A549 (cell line): ENCODE measurements around the gene CD180. TPM values are rescaled to one million over a fixed set of nuclear protein-coding genes. Genes with fewer than 3 reads are reported as not detected.

Experiments
- ATAC-seq, 2 experiments: fragments of 200-7000 bp in 1 of 2; fragments of >200 bp in 1 of 2; cut with Nextera tagmentation in 1 of 2; cut with Tn5 transposase in 1 of 2; 3 replicates each; pipeline versions ENCODE4 v1.8.0 to v1.9.1; 2018 to 2020; ENCODE audit warnings: mild to moderate bottlenecking in 1 of 2, moderate library complexity in 1 of 2
- CTCF ChIA-PET: fragments of 300-600 bp; sonication (Branson Sonifier 250); formaldehyde crosslinking; extraction: SDS; loops from one replicate; lab custom pipeline; 2021; ENCODE audit warnings: antibody characterized with exemption, inconsistent platforms; lab: Yijun Ruan, JAX
- POLR2A ChIA-PET: fragments of 350-600 bp; formaldehyde crosslinking; extraction: SDS; loops from one replicate; lab custom pipeline; 2021; ENCODE audit warnings: antibody characterized with exemption, inconsistent platforms; lab: Yijun Ruan, JAX
- DNase-seq, 2 experiments: peaks; one replicate each; pipeline versions ENCODE4 v3.0.0 to v3.0.0-alpha.2; 2011 to 2016; ENCODE audit warnings: low read depth in 1 of 2, low spot score in 1 of 2
- FAIRE-seq: peaks from 2 replicates; lab custom pipeline; 2011; peaks lifted over from hg19 to GRCh38; lab: Jason Lieb, UNC
- H3K27ac ChIP-seq, 2 experiments: fragments of >200 bp; sonication (Bioruptor Twin); formaldehyde crosslinking; 3 replicates each; pipeline ENCODE4 v1.5.1; 2016 to 2017
- H3K4me1 ChIP-seq: fragments of >200 bp; sonication (Bioruptor Twin); formaldehyde crosslinking; 3 replicates; pipeline ENCODE4 v1.6.1; 2016
- H3K4me2 ChIP-seq: fragments of >200 bp; sonication (Bioruptor Twin); formaldehyde crosslinking; 3 replicates; pipeline ENCODE4 v1.6.1; 2016
- H3K4me3 ChIP-seq: fragments of >200 bp; sonication (Bioruptor Twin); formaldehyde crosslinking; 3 replicates; pipeline ENCODE4 v1.5.1; 2016
- H3K9me3 ChIP-seq: fragments of >200 bp; sonication (Bioruptor Twin); formaldehyde crosslinking; 3 replicates; pipeline ENCODE4 v1.6.1; 2016
- BCL3 ChIP-seq: fragments of >200 bp; sonication (Bioruptor Twin); formaldehyde crosslinking; IDR thresholded peaks from 3 replicates; pipeline ENCODE4 v1.6.1; 2016
- BHLHE40 ChIP-seq: IDR thresholded peaks from 2 replicates; pipeline ENCODE4 v1.6.1; 2012; ENCODE audit warnings: low read depth, low read length, inconsistent platforms
- CBX2 ChIP-seq: fragments of 200-600 bp; sonication (generic); IDR thresholded peaks from 2 replicates; pipeline ENCODE4 v1.6.1; 2016; ENCODE audit warnings: low read depth, mild to moderate bottlenecking, borderline replicate concordance
- E2F6 ChIP-seq: IDR thresholded peaks from 2 replicates; pipeline ENCODE4 v1.6.1; 2012; ENCODE audit warnings: low read depth, borderline replicate concordance
- EHF ChIP-seq: fragments of 250-450 bp; sonication (Bioruptor Pico); IDR thresholded peaks from 2 replicates; pipeline ENCODE4 v1.5.0; 2020; ENCODE audit warnings: mild to moderate bottlenecking
- FOSB ChIP-seq: fragments of 250-450 bp; sonication (Bioruptor Pico); IDR thresholded peaks from 2 replicates; pipeline ENCODE4 v1.5.0; 2020; ENCODE audit warnings: mild to moderate bottlenecking, moderate library complexity
- FOXS1 ChIP-seq: fragments of 250-450 bp; sonication (Bioruptor Pico); IDR thresholded peaks from 2 replicates; pipeline ENCODE4 v1.5.0; 2020; ENCODE audit warnings: mild to moderate bottlenecking, moderate library complexity
- HDAC2 ChIP-seq: fragments of 200-600 bp; sonication (generic); IDR thresholded peaks from 2 replicates; pipeline ENCODE4 v1.6.1; 2016
- HEYL ChIP-seq: fragments of 250-450 bp; sonication (Bioruptor Pico); IDR thresholded peaks from 2 replicates; pipeline ENCODE4 v1.8.0; 2021; ENCODE audit warnings: mild to moderate bottlenecking, moderate library complexity
- HMGXB4 ChIP-seq: fragments of 250-450 bp; sonication (Bioruptor Pico); IDR thresholded peaks from 2 replicates; pipeline ENCODE4 v1.5.0; 2021; ENCODE audit warnings: mild to moderate bottlenecking, moderate library complexity, borderline replicate concordance
- HOXB13 ChIP-seq: fragments of 250-450 bp; sonication (Bioruptor Pico); IDR thresholded peaks from 2 replicates; pipeline ENCODE4 v1.5.0; 2020; ENCODE audit warnings: low read depth, mild to moderate bottlenecking, moderate library complexity
- JUN ChIP-seq, 2 experiments: fragments of >200 bp; sonication (Bioruptor Twin); formaldehyde crosslinking; IDR thresholded peaks; 2 replicates in 1 of 2; 3 replicates in 1 of 2; pipeline ENCODE4 v1.6.1; 2016 to 2017
- JUNB ChIP-seq: fragments of >200 bp; sonication (Bioruptor Twin); formaldehyde crosslinking; IDR thresholded peaks from 2 replicates; pipeline ENCODE4 v1.6.1; 2016
- KDM5A ChIP-seq: fragments of 200-600 bp; sonication (generic); IDR thresholded peaks from 2 replicates; pipeline ENCODE4 v1.6.1; 2016; ENCODE audit warnings: antibody characterized with exemption, mild to moderate bottlenecking
- MAFK ChIP-seq: fragments of 450-650 bp; IDR thresholded peaks from 2 replicates; pipeline ENCODE4 v1.6.1; 2014; ENCODE audit not compliant: partially characterized antibody
- NFE2L2 ChIP-seq: fragments of 150-350 bp; conservative IDR thresholded peaks from 2 replicates; pipeline ENCODE4 v1.6.1; 2014; ENCODE audit warnings: low read length
- NPAS2 ChIP-seq: fragments of 250-450 bp; sonication (Bioruptor Pico); IDR thresholded peaks from 2 replicates; pipeline ENCODE4 v1.8.0; 2022; ENCODE audit warnings: mild to moderate bottlenecking, moderate library complexity, borderline replicate concordance
- POLR2A ChIP-seq: IDR thresholded peaks from 2 replicates; pipeline ENCODE4 v1.6.1; 2012; ENCODE audit warnings: mild to moderate bottlenecking, low read length
- POLR2AphosphoS2 ChIP-seq: conservative IDR thresholded peaks from 2 replicates; pipeline ENCODE4 v1.6.1; 2012; ENCODE audit warnings: low read length, improper control_type of control experiment, inconsistent platforms
- RAD21 ChIP-seq, 2 experiments: fragments of >200 bp in 1 of 2; sonication (Bioruptor Twin) in 1 of 2; formaldehyde crosslinking in 1 of 2; IDR thresholded peaks in 1 of 2; conservative IDR thresholded peaks in 1 of 2; 2 replicates in 1 of 2; 3 replicates in 1 of 2; pipeline ENCODE4 v1.6.1; 2012 to 2018; ENCODE audit warnings: inconsistent platforms in 1 of 2
- RCOR1 ChIP-seq: fragments of 150-350 bp; IDR thresholded peaks from 2 replicates; pipeline ENCODE4 v1.6.1; 2014; ENCODE audit warnings: antibody characterized with exemption, low read length, low read depth
- RFX5 ChIP-seq: fragments of 450-650 bp; IDR thresholded peaks from 2 replicates; pipeline ENCODE4 v1.7.1; 2014; ENCODE audit warnings: antibody characterized with exemption, mild to moderate bottlenecking, moderate library complexity
- SREBF2 ChIP-seq: fragments of 450-650 bp; IDR thresholded peaks from 2 replicates; pipeline ENCODE4 v1.6.1; 2014; ENCODE audit warnings: mild to moderate bottlenecking, moderate library complexity
- TP53 ChIP-seq: fragments of 250-450 bp; sonication (Bioruptor Pico); IDR thresholded peaks from 2 replicates; pipeline ENCODE4 v1.5.0; 2021; ENCODE audit warnings: mild to moderate bottlenecking, moderate library complexity
- ZFP36 ChIP-seq: fragments of 450-650 bp; IDR thresholded peaks from 2 replicates; pipeline ENCODE4 v1.6.1; 2014; ENCODE audit warnings: borderline replicate concordance; ENCODE audit not compliant: partially characterized antibody
- WGBS: methylation state at CpG from one replicate; pipeline ENCODE4 v1.1.6; 2017; ENCODE audit errors: missing lambda C conversion rate; 5-methylcytosine and 5-hydroxymethylcytosine counted together
- polyA plus RNA-seq, 4 experiments: library from polyadenylated mRNA; depleted of rRNA in 3 of 4; stranded (reverse); fragments of >200 nt; fragmentation: RNase III in 1 of 4; extraction: RNeasy Plus Mini Kit Qiagen cat#74134 plus additional on column Dnase treatment in 1 of 4; gene quantifications; 2 replicates in 3 of 4; 3 replicates in 1 of 4; pipeline ENCODE4 v1.2.3, GENCODE V29; 2011 to 2017
- TF ChIP-seq, protein P1 (sequence below): fragments of 150-350 bp; IDR thresholded peaks from 2 replicates; pipeline ENCODE4 v1.6.1; 2014; ENCODE audit warnings: low read depth, mild to moderate bottlenecking, low read length
- TF ChIP-seq, protein P2 (sequence below): IDR thresholded peaks from 2 replicates; pipeline ENCODE4 v1.6.1; 2012

The CD180 gene
- polyA plus RNA-seq, 2 of the 4 experiments (the other 2 are of a cell fraction) = not detected

GRCh38 chr5:67193439-67193807, 3.2 kb downstream of the CD180 start:
- H3K4me2 ChIP-seq = no peak overlapping the region
- CTCF ChIA-PET = interaction anchor here (0.6 to 1.4 kb wide), 4 partner anchors 16 to 363 kb away, joined by 3 to 5 read pairs (median 4); no protein-coding TSS in a partner anchor
- H3K4me1 ChIP-seq = no peaks in the 10 kb centered on the region
- WGBS = 75% methylated on average over 2 of the region's 2 CpGs
- POLR2A ChIA-PET = no interaction called here
- H3K4me3 ChIP-seq = no peak overlapping the region
- ATAC-seq (no peak), FAIRE-seq (no peak), DNase-seq (no peak)
- H3K27ac ChIP-seq = no peak overlapping the region
- no peak for TF ChIP-seq JUN (IDR thresholded peaks at IDR 0.05)
- TF ChIP-seq FOSB (CRISPR knock-in tag) = no peak
- no peak for TF ChIP-seq RCOR1
- TF ChIP-seq ZFP36 = no peak
- TF ChIP-seq CBX2 = no peak
- no peak for TF ChIP-seq MAFK
- no peak for TF ChIP-seq KDM5A
- TF ChIP-seq, protein P1, sequence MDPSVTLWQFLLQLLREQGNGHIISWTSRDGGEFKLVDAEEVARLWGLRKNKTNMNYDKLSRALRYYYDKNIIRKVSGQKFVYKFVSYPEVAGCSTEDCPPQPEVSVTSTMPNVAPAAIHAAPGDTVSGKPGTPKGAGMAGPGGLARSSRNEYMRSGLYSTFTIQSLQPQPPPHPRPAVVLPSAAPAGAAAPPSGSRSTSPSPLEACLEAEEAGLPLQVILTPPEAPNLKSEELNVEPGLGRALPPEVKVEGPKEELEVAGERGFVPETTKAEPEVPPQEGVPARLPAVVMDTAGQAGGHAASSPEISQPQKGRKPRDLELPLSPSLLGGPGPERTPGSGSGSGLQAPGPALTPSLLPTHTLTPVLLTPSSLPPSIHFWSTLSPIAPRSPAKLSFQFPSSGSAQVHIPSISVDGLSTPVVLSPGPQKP = no peak
- TF ChIP-seq POLR2AphosphoS2 = no peak
- TF ChIP-seq HDAC2 = no peak
- no peak for TF ChIP-seq HOXB13 (CRISPR knock-in tag)
- no peak for TF ChIP-seq EHF
- TF ChIP-seq E2F6 = no peak
- TF ChIP-seq HMGXB4 (CRISPR knock-in tag) = no peak
- no peak for TF ChIP-seq SREBF2
- TF ChIP-seq POLR2A = no peak
- TF ChIP-seq NPAS2 (CRISPR knock-in tag) = no peak
- TF ChIP-seq BCL3 = no peak
- no peak for TF ChIP-seq RAD21 (conservative IDR thresholded peaks at IDR 0.05 in 1 of 2, IDR thresholded peaks at IDR 0.05 in 1 of 2)
- TF ChIP-seq, protein P2, sequence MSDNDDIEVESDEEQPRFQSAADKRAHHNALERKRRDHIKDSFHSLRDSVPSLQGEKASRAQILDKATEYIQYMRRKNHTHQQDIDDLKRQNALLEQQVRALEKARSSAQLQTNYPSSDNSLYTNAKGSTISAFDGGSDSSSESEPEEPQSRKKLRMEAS = no peak
- no peaks in the 10 kb centered on the region for H3K9me3 ChIP-seq

DNA sequence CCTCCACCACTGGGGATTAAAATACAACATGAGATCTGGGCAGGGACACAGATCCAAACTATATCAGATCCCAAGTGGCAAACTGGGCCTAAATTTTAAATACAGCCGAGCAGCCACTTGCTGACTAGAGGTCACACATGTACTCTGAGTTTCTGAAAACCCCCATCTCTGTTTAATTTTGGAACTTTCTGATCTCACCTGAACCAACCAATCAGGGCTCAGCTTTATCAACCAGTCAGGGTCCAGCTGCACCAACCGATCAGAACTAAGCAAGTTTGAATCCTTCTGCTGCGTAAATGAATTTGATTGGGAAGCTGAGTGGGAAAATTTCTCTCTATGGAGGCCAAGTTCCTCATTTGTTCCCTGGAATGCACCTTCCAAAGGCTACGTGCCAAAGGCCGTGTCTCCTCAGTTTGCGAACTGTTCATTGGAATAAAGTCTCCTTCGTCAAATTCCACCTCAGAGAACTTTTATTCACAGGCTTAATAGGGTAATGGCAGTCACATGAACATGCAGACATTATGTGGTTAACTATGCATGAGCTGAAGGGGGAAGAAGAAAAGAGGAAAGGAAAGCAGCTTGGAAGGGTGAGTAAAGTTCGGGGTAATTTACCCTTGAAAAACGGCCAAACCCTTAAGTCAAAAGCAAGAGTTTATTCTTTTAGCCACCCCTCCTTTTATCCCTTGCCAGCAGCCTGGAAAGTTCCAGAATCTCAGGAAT, 3.7 kb downstream of the CD180 start:
- Histone ChIP-seq H3K9me3 (no peaks in the 10 kb centered on the region), H3K4me1 (no peaks in the 10 kb centered on the region), H3K4me3 (no peak overlapping the region), H3K4me2 (no peak overlapping the region), H3K27ac (no peak overlapping the region)
- no peak for DNase-seq
- FAIRE-seq = no peak
- no peak for TF ChIP-seq JUNB
- TF ChIP-seq FOXS1 = no peak
- TF ChIP-seq BHLHE40 = no peak
- no peak for TF ChIP-seq SREBF2
- no peak for TF ChIP-seq HEYL (CRISPR knock-in tag)
- TF ChIP-seq RFX5 = no peak
- TF ChIP-seq, protein P2 = no peak
- no peak for TF ChIP-seq TP53 (CRISPR knock-in tag)
- no peak for TF ChIP-seq NFE2L2
- ATAC-seq = no peak
- WGBS = 78% methylated on average over 9 of the region's 9 CpGs
- CTCF ChIA-PET = interaction anchor here (0.8 to 2.7 kb wide), 6 partner anchors 16 to 362 kb away, joined by 3 to 13 read pairs (median 3); no protein-coding TSS in a partner anchor
- POLR2A ChIA-PET = no interaction called here
